Immature natural killer cell (primary cell): ENCODE results near the gene DGUOK. TPM values are rescaled to one million over a fixed set of nuclear protein-coding genes. Genes with fewer than 3 reads are reported as not detected.

Source experiments
- DNase-seq, 3 donors: peaks; one replicate each; pipeline ENCODE4 v3.0.0; 2022; ENCODE audit warnings: mixed read lengths in 1 of 3
- H3K27ac Mint-ChIP-seq, 6 donors: one replicate each; pipeline ENCODE4 v1.8.0; 2020; ENCODE audit warnings: mixed read lengths in 6 of 6, mild to moderate bottlenecking in 5 of 6, inconsistent platforms in 4 of 6, moderate library complexity in 3 of 6
- H3K27me3 Mint-ChIP-seq, 3 donors: one replicate each; pipeline ENCODE4 v1.8.0; 2020 to 2021; ENCODE audit warnings: low read depth in 3 of 3, mild to moderate bottlenecking in 3 of 3, mixed read lengths in 3 of 3, moderate library complexity in 3 of 3, inconsistent platforms in 1 of 3
- H3K36me3 Mint-ChIP-seq, 3 donors: one replicate each; pipeline ENCODE4 v1.8.0; 2020; ENCODE audit warnings: mixed read lengths in 3 of 3, inconsistent platforms in 2 of 3, mild to moderate bottlenecking in 2 of 3
- H3K4me1 Mint-ChIP-seq, 2 donors: one replicate each; pipeline ENCODE4 v1.8.0; 2020; ENCODE audit warnings: inconsistent platforms in 2 of 2, mild to moderate bottlenecking in 2 of 2, mixed read lengths in 2 of 2, moderate library complexity in 1 of 2
- H3K4me3 Mint-ChIP-seq, 5 donors: one replicate each; pipeline ENCODE4 v1.8.0; 2020; ENCODE audit warnings: mild to moderate bottlenecking in 5 of 5, mixed read lengths in 5 of 5, inconsistent platforms in 3 of 5, moderate library complexity in 3 of 5
- H3K9me3 Mint-ChIP-seq, 6 donors: one replicate each; pipeline ENCODE4 v1.8.0; 2020; ENCODE audit warnings: mild to moderate bottlenecking in 6 of 6, mixed read lengths in 6 of 6, inconsistent platforms in 4 of 6, moderate library complexity in 3 of 6
- polyA plus RNA-seq, 3 donors: library from polyadenylated mRNA; unstranded; fragments of 300-500 nt; fragmentation: Illumina TruSeq; gene quantifications; one replicate each; pipeline ENCODE4 v1.2.3, GENCODE V29; 2021

The DGUOK gene
- polyA plus RNA-seq, 3 donors from 2014 or later = 207 to 245 (median 223) TPM

- H3K4me3 Mint-ChIP-seq = no peak overlapping the region
- DNase-seq = no peak
- H3K4me1 Mint-ChIP-seq = peaks cover 54 to 74% of the 10 kb centered on the region in 2 donors
- H3K27ac Mint-ChIP-seq = peak overlapping the region in 5 of 6 donors; percentile 9 to 81 (median 44)
- no peaks in the 10 kb centered on the region for H3K9me3 Mint-ChIP-seq
- H3K27me3 Mint-ChIP-seq = peaks cover 0 to 3% (median 2%) of the 10 kb centered on the region in 3 donors
- peaks cover 0 to 8% (median 4%) of the 10 kb centered on the region in 3 donors for H3K36me3 Mint-ChIP-seq
Measured at GRCh38 chr2:74007121-74007520, 80.4 kb downstream of the DGUOK start.

GRCh38 chr2:74007711-74008110, 81.0 kb downstream of the DGUOK start:
- Mint-ChIP-seq H3K9me3 (no peaks in the 10 kb centered on the region), H3K27me3 (peaks cover 0 to 3% (median 2%) of the 10 kb centered on the region in 3 donors), H3K36me3 (peaks cover 0 to 8% (median 4%) of the 10 kb centered on the region in 3 donors), H3K4me1 (peaks cover 55 to 78% of the 10 kb centered on the region in 2 donors), H3K4me3 (no peak overlapping the region), H3K27ac (peak overlapping the region in 1 of 6 donors; percentile 69)
- no peak for DNase-seq

Other genes with a start within 250 kb of the DGUOK start
- 10 to 100 TPM; 58.5 to 70.1 (median 59.8) TPM for gene TPRKB, start 189.5 kb upstream of the DGUOK start, polyA plus RNA-seq
- gene DUSP11, start 146.8 kb upstream of the DGUOK start, polyA plus RNA-seq = 10 to 100 TPM; 52.2 to 65.3 (median 56.0) TPM
- not detected for gene C2orf78, start 142.7 kb upstream of the DGUOK start, polyA plus RNA-seq
- gene STAMBP, start 97.9 kb upstream of the DGUOK start, polyA plus RNA-seq = 10 to 100 TPM; 46.8 to 56.4 (median 48.6) TPM
- gene ACTG2, start 33.9 kb upstream of the DGUOK start, polyA plus RNA-seq = not detected
- gene TET3, start 58.0 kb downstream of the DGUOK start, polyA plus RNA-seq = 1 to 10 TPM in 1 of 3 donors, under 1 TPM in 1, not detected in 1; 0.16 to 1.2 TPM
- 10 to 100 TPM; 36.7 to 64.7 (median 57.8) TPM for gene BOLA3, start 221.0 kb downstream of the DGUOK start, polyA plus RNA-seq